ENCODE measurements around the gene KCNK15.

- TF ChIP-seq CTCF (IDR thresholded peaks at IDR 0.05) (no peak), POLR2A (IDR thresholded peaks at IDR 0.05) (no peak)
These were observed 15.2 kb upstream of the KCNK15 start for GRCh38 chr20:44730441-44730840.
